Hematopoietic multipotent progenitor cell treated with erythropoietin and hydrocortisone succinate and interleukin-3 and kit ligand, for 17 days (in vitro differentiated cells): ENCODE data around the gene ARMC5.
"Not testable (repeated sequence)": the region's sequence is repeated elsewhere in the genome, so short reads cannot be mapped to it uniquely, and the experiment has no call there.

Source experiments
- DNase-seq: peaks from one replicate; pipeline ENCODE4 v3.0.0-alpha.2; 2015; ENCODE audit warnings: low spot score

The ARMC5 gene

GRCh38 chr16:31458844-31459686 is at the start of gene ARMC5:
Gene ARMC5, plus strand, starts transcription at chr16:31459501. Its CDS starts 24 bp downstream, at chr16:31459525.
- peak; percentile 98 for DNase-seq

GRCh38 chr16:31410082-31410481 is 49.2 kb upstream of the ARMC5 start:
- DNase-seq = no peak

- DNase-seq = no peak
Measured at GRCh38 chr16:31411024-31411844, 48.1 kb upstream of the ARMC5 start.

- no peak for DNase-seq
Measured at GRCh38 chr16:31412750-31413149, 46.6 kb upstream of the ARMC5 start.

GRCh38 chr16:31413381-31413780 is 45.9 kb upstream of the ARMC5 start:
- DNase-seq = no peak

- no peak for DNase-seq
Measured at GRCh38 chr16:31413943-31414342, 45.4 kb upstream of the ARMC5 start.

GRCh38 chr16:31414706-31415105 is 44.6 kb upstream of the ARMC5 start:
- no peak for DNase-seq

- no peak for DNase-seq
Measured at GRCh38 chr16:31416371-31416770, 42.9 kb upstream of the ARMC5 start.

- not testable (repeated sequence) for DNase-seq
Measured at GRCh38 chr16:31417036-31417435, 42.3 kb upstream of the ARMC5 start.

GRCh38 chr16:31417916-31418315 is 41.4 kb upstream of the ARMC5 start:
- DNase-seq = no peak

- DNase-seq = no peak
Measured at GRCh38 chr16:31420037-31420436, 39.3 kb upstream of the ARMC5 start.

- DNase-seq = no peak
Measured at GRCh38 chr16:31421587-31421986, 37.7 kb upstream of the ARMC5 start.

GRCh38 chr16:31423241-31423640 is 36.1 kb upstream of the ARMC5 start:
- DNase-seq = no peak

GRCh38 chr16:31423801-31424200 is 35.5 kb upstream of the ARMC5 start:
- no peak for DNase-seq

GRCh38 chr16:31427441-31428278 is 31.6 kb upstream of the ARMC5 start:
- no peak for DNase-seq

GRCh38 chr16:31428279-31428597 is 31.1 kb upstream of the ARMC5 start, which contains the start of gene COX6A2:
Gene COX6A2, minus strand, starts transcription at chr16:31428360. Its CDS starts 35 bp downstream, at chr16:31428325.
- no peak for DNase-seq

GRCh38 chr16:31428638-31429247 is 30.6 kb upstream of the ARMC5 start:
- no peak for DNase-seq

GRCh38 chr16:31429314-31429713 is 30.0 kb upstream of the ARMC5 start:
- no peak for DNase-seq

- no peak for DNase-seq
Measured at GRCh38 chr16:31429796-31430195, 29.5 kb upstream of the ARMC5 start.

- DNase-seq = no peak
Measured at GRCh38 chr16:31430380-31431052, 28.8 kb upstream of the ARMC5 start.
